Transverse colon (tissue), 3 donors: ENCODE measurements around the gene HSF2BP.

ENCODE experiments used
- EP300 ChIP-seq: sonication (generic); formaldehyde crosslinking; IDR thresholded peaks from one replicate; pipeline ENCODE4 v1.6.1; 2017; ENCODE audit warnings: antibody characterized with exemption, low read depth
- TF ChIP-seq, protein P1 (sequence below), 5 experiments: fragments of 200-600 bp in 3 of 5; fragments of 450-650 bp in 2 of 5; sonication (generic) in 3 of 5; IDR thresholded peaks; 1 replicate in 2 of 5; 2 replicates in 3 of 5; pipeline ENCODE4 v1.5.1; 2016 to 2017; ENCODE audit warnings: antibody characterized with exemption in 5 of 5, inconsistent platforms in 3 of 5, mild to moderate bottlenecking in 2 of 5, moderate library complexity in 1 of 5

DNA sequence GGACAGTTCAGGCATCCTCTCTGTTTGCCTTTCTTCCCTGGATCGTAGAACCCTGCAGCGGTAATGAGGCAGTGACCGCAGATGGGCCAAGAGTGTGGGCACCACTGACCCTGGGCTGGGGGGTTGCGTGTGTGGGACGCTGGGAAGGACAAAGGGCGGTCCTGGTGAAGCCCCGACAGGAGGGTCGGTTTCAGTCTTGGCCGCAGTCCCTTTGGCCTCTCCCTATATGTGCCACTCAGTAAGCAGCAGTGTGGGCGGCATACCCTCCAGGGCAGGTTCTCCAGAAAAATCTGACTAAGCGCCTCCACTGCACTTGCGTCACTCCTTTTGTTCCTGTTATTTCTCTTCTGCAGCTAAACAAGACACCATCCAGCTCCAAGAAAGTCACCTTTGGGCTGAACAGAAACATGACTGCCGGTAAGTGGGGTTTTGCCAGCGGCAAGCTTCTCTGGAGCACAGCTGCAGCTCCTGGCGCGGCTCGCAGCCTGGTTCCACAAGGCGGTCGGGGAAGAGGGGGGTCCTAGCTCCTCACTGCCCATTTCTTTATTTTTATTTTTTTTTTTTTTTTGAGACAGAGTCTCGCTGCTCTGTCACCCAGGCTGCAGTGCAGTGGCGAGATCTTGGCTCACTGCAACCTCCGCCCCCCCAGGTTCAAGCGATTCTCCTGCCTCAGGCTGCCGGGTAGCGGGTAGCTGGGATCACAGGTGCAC is 32.0 kb upstream of the HSF2BP start:
- TF ChIP-seq, protein P1, sequence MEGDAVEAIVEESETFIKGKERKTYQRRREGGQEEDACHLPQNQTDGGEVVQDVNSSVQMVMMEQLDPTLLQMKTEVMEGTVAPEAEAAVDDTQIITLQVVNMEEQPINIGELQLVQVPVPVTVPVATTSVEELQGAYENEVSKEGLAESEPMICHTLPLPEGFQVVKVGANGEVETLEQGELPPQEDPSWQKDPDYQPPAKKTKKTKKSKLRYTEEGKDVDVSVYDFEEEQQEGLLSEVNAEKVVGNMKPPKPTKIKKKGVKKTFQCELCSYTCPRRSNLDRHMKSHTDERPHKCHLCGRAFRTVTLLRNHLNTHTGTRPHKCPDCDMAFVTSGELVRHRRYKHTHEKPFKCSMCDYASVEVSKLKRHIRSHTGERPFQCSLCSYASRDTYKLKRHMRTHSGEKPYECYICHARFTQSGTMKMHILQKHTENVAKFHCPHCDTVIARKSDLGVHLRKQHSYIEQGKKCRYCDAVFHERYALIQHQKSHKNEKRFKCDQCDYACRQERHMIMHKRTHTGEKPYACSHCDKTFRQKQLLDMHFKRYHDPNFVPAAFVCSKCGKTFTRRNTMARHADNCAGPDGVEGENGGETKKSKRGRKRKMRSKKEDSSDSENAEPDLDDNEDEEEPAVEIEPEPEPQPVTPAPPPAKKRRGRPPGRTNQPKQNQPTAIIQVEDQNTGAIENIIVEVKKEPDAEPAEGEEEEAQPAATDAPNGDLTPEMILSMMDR (IDR thresholded peaks at IDR 0.05), result no peak
- TF ChIP-seq EP300, result no peak
